GM18519 (cell line): Measurements from ENCODE around the gene ARHGAP4.

Source experiments
- ATAC-seq: cut with Tn5 transposase; IDR thresholded peaks from one replicate; pipeline ENCODE4 v1.9.1; 2021; ENCODE audit warnings: mild to moderate bottlenecking, moderate library complexity; ENCODE audit not compliant: unreplicated experiment, low FRiP score

ARHGAP4 gene

GRCh38 chrX:153909024-153909979, 16.8 kb downstream of the ARHGAP4 start:
- no peak for ATAC-seq

- no peak for ATAC-seq
Observed at GRCh38 chrX:153908219-153908860, 17.7 kb downstream of the ARHGAP4 start.

GRCh38 chrX:153907456-153907855, 18.6 kb downstream of the ARHGAP4 start:
- ATAC-seq: no peak

- ATAC-seq: no peak
Observed at GRCh38 chrX:153906126-153906917, 19.7 kb downstream of the ARHGAP4 start.

GRCh38 chrX:153905481-153906095, 20.5 kb downstream of the ARHGAP4 start:
- ATAC-seq: no peak

- ATAC-seq: no peak
Observed at GRCh38 chrX:153903991-153904957, 21.8 kb downstream of the ARHGAP4 start, which contains the start of gene AVPR2. Gene AVPR2 (plus strand): TSS chrX:153904673. CDS start chrX:153905146, 473 bp downstream.

- no peak for ATAC-seq
Observed at GRCh38 chrX:153903238-153903980, 22.7 kb downstream of the ARHGAP4 start.

DNA sequence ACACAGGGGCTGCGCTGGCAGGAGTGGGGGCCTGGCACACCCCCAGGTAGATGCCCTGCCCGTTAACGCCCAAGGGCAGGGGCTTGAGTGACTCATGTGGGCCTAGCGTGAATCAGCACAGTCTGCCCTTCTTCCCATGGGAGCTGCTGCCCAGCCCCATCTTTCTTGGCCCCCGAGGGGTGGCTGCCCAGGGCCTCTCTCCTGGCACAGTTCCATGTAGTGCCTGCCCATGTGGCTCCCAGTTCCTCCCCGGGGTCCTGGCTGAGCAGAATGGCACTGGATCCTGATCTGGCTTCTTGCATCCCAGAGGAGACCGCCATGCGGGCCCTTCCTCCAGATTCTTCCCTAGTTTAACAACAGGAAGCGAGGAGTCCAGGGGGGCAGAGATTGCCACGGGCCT, 23.7 kb downstream of the ARHGAP4 start:
- no peak for ATAC-seq

DNA sequence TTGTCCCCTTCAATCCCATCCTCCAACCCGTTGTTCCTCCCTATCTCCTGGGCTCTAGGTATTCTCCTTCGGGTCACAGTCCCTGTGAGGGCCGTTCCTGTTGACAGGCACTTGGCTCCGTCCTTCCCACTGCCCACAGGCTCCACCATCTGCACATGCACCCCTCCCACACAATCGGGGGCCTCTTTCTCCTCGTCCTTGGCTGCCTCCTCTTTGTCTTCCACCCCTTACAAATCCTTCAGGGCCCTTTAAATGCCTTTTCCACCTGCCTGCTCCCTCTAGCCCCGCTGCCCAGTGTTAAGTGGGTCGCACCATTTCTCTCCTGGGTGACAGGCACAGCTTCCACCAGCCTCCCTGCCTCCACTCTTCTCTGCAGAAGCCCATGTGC, 24.3 kb downstream of the ARHGAP4 start:
- no peak for ATAC-seq

DNA sequence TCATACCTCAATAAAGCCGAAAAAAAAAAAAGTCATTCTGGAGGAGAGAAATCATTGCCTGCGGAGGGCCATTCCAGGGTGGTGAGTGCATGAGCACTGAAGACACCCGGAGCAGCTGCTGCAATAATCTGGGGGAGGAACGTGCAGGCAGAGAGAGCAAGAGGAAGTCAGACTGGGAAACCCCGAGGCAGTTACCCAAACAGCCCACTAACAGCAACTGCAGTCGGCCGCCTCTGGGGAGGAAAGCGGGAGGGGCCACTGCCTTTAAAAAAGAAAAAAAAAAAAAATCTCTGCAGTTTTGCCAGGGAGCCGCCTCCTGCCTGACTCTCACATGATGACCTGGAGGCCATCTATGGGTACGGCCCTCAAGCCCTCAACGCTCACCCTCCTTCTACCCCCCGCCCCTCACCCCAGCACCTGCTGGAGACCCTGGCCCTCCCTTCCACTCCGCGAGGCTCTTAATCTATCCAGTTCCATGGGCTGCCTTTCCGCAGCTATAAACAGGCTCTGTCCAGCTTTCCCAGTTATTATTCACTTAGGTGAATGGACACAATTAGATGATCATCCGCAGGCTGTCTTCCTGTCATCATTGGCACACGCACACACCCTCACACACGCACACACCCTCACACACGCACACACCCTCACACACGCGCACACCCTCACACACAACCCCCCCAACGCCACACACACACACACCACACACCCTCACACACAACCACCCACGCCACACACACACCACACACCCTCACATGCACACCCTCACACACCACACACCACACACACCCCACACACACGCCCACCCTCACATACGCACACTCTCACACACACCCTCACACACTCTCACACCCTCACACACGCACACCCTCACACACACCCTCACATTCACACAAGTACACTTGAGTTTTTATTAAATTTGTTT, 25.0 kb downstream of the ARHGAP4 start:
- ATAC-seq: peak; percentile 59

DNA sequence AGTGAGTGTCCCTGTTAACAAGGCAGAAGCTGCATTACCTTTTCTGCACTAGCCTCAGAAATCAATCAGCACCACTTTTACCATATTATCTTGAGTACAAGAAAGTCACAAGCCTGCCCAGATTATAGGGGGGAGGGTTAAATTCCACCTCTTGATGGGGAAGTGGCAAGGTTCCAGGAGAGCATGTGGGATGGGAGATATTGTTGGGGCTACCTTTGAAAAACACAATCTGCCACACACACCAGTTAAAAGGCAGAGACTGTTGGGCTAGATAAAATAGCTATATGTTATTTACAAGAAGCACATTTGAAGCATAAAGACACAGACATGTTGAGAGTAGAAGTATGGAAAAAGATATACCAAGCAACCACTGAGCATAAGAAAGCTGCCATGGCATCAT, 28.2 kb downstream of the ARHGAP4 start:
- ATAC-seq: no peak

DNA sequence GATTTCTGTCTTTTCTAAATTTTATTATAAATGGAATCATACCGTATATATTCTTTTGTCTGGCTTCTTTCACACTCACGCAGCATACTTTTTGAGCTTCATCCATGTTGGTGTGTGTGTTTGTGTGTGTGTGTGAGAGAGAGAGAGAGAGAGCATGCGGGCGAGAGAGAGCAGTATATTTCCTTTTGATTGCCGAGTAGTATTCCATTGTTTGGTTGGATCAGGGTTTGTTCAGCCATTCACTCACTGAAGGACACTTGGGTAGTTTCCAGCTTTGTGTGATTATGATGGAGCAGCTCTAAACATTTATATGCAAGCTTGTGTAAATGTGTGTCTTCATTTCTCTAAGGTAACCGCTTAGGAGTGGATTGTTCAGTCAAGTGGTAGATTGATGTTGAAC, 36.9 kb downstream of the ARHGAP4 start:
- ATAC-seq: no peak

GRCh38 chrX:153888344-153888743, 37.7 kb downstream of the ARHGAP4 start:
- ATAC-seq: no peak

GRCh38 chrX:153887385-153887784, 38.7 kb downstream of the ARHGAP4 start:
- ATAC-seq: no peak

GRCh38 chrX:153886915-153887314, 39.1 kb downstream of the ARHGAP4 start:
- no peak for ATAC-seq

DNA sequence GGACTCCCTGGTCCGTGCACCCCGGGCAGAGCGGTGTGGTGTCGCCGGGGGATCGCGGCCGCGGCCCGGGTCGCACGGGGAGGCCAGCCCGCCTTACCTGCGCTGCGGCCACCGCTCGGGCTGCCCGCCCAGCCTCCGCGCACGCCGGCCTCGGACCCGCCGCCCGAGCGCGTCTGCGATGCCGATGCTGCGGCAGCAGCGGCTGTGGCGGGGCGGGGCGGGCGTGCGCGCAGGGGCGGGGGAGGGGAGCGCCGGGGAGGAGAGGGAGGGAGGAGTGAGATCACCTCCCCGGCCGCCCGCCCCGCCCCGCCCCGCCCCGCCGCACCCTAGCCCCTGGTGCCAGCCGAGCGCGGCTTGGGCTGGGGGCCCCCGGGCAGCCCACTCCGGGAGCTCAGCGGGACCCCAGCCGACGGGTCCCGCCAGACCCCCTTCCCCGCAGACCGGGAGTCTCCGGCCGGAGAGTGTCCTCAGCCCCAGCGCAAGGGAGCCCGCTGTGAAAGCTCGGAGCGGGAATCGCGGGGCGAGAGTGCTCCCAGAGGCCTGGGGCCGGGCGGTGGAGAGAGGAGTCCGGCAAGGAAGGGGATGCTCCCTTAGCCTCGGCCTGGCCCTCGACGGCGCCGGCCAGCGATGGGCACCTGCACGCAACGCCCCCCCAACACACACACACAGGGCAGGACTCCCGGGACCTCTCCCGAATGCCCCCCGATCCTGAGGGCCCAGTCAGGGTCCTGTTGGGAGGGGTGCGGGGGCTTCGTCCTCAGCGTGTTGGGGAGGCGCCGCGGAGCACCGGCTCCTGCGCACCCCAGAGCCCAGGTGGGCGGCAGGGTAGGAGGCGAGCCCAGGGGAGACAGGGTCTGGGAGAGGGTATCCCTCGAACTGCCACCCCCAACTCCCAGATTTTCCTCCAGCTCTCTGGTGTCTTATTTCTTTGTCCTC, 39.8 kb downstream of the ARHGAP4 start, which contains the start of gene L1CAM:
TSS of gene L1CAM (minus strand) at position 206 of the 936 bp plus-strand sequence. CDS start 10,337 bp downstream, outside the sequence.
- ATAC-seq: no peak
